TTC549 (cell line): ENCODE data around the gene PARD3.

Source experiments
- FAIRE-seq: peaks from 2 replicates; lab custom pipeline; 2012; peaks lifted over from hg19 to GRCh38; lab: Jason Lieb, UNC

The PARD3 gene

DNA sequence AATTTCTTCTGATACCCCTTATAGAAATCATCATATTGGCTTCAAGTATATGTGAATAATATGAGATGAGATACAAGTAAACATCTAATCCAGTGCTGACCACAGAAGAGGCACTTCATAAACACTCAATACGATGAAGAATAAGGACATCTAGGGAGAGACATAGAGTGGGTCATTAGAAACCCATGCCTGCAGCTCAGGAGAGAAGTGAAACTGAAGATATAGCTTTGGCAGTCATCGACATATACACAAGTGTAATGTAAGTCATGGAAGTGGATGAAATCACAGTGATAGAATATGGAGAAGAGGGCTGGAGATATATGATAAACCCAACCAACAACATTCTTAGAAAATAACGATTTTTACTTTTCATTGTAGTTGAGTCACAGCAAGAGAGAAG, 665.0 kb downstream of the PARD3 start:
- FAIRE-seq = no peak

DNA sequence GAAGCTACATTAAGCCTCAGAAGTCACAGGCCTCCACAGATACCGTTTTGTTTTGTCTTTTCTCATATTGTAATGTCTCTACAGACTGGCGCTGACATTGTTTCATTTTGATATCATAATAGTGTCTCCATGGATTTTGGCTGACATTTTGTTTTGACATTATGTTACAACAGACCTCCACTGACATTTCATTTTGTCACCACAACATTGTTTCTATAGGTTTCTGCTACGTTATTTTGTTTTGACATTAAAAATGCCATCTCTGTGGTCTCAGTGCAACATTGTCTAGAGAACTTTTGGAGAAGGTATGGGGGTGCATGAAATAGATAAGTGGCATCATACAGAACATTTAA, 666.8 kb downstream of the PARD3 start:
- no peak for FAIRE-seq

GRCh38 chr10:34147641-34148304, 667.3 kb downstream of the PARD3 start:
- FAIRE-seq = no peak

GRCh38 chr10:34145715-34146114, 669.4 kb downstream of the PARD3 start:
- FAIRE-seq = no peak

DNA sequence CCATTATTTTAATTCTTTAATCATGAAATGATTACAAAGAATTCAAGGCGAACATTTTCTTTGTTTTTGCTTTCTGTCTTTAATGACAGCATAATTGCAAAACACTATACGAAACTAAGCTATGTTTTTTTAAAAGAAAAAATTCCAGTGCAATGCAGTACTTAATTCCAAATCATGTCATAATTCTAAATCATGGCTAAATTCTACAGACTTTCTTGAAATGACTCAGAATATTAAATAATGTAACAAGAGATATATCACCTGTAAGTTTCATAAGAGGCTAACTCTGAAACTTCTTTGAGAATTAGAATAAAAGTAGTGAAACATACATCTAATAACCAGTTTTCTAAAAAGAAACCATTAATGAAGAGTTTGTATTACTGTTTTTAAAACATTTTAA, 671.6 kb downstream of the PARD3 start:
- no peak for FAIRE-seq

DNA sequence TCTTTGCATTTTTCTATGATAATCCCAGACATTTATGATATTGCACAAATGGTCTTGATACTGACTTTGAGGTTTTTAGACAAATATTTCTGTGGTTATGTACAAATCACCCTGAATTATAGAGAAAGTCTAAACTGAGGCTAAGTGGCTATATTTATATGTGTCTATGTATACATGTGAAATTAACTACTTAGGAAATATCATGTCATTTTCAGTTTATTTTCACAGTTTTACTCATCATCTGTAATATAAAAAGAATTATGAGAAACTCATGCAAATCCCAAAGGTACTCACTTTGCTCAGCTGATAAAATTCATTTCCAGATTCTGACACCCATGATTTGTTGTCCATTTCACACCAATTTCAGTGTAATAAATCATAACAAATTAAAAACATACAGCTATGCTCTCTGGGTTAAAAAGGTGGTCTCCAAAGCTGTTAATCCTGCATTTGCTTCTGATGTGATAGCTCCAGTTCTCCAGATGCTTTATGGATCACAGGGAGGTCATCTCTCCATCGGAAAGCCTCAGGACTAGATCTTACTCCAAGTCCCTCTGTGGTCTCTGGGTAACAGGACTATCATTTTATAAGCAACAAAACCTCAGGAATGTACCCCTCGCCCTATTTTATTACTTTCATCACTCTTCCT, 673.9 kb downstream of the PARD3 start:
- no peak for FAIRE-seq

- no peak for FAIRE-seq
Measured at GRCh38 chr10:34139559-34139958, 675.5 kb downstream of the PARD3 start.

DNA sequence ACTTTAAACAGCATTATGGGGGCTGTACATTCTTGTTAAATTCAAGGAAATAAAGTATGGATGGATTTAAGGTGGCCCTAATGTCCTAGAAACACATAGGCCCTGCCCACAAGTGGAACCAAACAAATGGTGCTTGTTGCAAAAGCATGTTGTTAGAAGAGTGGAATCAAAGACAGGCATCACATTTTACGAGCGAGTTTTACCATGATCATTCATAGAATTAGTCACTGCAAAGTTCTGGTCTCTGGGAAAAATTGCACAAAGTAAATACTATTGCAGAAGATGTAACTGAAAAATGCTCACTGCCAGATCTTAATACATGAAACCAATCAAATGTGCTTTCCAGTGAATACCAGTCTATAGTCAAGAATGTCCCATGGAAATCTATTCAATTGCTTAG, 677.1 kb downstream of the PARD3 start:
- FAIRE-seq = no peak

DNA sequence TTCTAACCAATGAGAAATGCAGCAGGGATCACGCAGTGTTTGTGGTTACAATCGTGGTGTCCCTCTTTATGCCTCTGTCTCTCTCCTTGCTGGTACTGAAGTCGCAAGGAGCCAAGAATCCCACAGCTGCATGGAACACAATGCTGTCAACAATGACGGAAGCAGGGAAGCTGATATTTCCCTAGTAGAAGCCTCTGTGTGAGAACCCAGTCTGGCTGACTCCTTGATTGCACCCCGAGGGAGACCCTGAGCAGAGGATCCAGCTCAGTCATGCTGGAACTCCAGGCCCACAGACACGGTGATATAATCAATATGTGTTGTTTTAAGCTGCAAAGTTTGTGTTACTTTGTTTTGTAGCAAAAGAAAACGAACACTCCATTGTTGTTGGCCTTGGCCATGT, 677.9 kb downstream of the PARD3 start:
- no peak for FAIRE-seq

GRCh38 chr10:34135515-34135914, 679.6 kb downstream of the PARD3 start:
- FAIRE-seq = no peak

DNA sequence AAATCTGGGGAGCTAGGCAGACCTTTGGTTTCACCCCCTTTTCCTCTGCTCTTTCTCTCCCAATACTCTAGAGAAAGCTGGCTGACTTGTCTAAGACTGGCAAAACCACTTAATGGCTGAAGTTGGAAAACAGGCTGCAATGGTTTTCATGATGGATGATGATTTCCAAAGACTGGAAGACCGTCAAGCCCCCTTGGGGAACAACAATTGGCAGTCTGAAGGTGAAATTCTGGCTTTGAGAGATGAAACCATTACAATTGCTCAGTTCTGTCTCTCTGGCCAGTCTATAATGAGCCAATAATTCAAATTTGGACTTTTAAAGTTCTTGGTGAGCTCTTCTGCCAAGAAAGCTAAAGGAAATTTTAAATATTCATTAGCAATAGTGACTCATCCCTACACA, 680.5 kb downstream of the PARD3 start:
- no peak for FAIRE-seq

- FAIRE-seq = no peak
Measured at GRCh38 chr10:34133406-34133805, 681.7 kb downstream of the PARD3 start.

DNA sequence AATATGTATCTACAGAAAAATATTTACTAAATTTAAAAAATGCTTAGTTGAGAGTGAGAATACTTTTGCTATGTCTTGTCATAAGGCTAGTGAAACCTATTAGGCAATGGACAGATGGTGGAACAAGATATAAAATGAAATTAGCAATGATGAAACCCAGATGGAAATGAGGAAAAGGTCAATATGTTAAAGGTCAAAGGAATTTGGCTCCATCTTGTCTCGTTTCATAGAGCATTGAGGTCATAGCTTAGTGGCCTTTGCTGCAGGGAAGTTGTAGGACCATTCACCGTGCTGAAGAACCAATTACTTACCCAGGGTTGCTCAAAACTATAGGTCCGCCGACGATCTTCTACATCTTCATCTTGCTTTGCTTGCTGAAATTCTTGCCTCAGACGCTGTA, 683.9 kb downstream of the PARD3 start:
- no peak for FAIRE-seq

- FAIRE-seq = no peak
Measured at GRCh38 chr10:34127676-34128075, 687.4 kb downstream of the PARD3 start.

GRCh38 chr10:34126371-34127151, 688.5 kb downstream of the PARD3 start:
- FAIRE-seq = no peak

DNA sequence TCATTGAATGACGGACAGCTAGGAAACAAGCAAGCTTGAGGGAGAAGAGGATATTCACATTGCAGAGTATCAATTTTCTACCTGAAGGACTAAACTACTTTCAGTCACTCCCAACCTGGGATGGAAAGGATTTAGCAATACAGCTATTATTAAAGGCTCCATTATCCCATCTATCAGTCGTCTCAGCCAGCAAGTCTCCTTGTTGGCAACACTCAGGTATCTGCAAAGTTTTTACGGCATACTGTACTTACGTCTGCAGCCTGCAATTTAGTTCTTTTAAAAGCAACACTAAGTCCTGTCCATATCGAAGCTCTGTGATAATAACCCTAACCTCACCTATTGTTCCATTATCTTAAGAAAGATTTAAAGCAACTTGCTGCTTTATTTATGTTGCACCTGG, 689.4 kb downstream of the PARD3 start:
- no peak for FAIRE-seq

GRCh38 chr10:34124522-34125035, 690.5 kb downstream of the PARD3 start:
- FAIRE-seq = no peak

DNA sequence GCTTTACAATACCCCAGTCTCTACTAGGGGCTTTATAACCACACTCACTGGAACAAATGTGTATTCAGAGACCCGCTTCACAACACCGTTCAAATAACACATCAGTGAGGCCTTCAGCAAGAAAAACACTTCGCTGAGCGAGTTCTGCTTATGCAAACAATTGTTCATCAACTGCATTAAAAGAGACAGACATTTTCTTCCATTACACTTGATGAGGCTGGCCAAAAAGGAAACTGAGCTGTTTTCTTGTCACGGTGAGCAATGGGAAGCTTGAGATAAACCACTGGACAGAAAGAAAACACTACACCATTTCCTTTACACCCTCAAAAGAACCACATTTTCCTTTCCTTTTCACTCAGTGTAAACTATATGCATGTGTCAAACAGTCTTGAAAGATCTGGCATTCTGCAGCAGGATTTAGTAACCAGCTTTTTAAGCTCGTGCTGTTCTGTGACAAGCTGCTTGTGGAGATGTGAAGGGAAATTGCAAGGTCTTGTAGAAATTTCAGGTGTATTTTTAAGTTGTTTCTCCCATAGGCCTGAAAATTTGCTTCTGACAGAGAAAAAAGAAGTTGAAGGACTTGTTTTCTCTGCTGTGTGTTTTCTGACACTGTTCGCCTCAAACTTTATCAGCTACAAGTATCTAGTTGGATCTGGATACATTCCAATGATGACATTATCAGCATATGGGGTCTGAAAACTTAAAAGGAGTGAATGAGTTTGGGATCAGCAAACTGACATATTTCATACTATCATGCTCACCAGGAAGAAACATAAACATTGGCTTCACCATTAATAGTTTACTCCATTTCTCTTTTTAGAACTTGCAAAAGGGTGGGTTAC, 693.1 kb downstream of the PARD3 start:
- FAIRE-seq = no peak

DNA sequence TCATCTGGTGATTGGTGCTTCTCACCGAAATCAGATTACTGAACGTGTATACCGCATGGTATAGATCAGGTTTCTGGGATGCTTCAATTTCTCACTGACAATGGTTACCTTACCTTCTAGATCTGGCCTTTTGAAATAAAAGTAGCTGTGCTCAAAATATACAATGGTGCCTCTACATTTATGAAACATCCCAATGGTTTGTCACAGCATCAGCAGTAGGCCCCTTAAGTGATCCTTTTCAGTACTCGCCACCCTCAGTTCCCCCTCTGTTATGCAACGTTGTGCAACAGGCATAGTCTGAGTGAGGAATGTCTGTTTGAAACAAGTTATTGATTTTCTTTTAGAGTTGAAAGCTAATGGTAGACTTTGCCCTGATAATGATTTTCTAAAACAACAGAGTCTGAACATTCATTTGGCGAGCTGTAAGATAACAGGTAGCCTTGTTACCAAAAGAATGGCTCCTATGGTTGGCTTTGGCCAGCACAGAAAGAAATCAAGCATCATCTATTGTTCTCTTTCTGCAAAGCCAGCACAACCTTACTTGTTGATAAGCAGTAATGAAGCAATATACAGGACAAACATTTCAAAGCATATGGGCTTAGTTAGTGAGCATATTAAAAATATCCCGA, 693.9 kb downstream of the PARD3 start:
- no peak for FAIRE-seq

GRCh38 chr10:34119456-34119855, 695.6 kb downstream of the PARD3 start:
- no peak for FAIRE-seq

DNA sequence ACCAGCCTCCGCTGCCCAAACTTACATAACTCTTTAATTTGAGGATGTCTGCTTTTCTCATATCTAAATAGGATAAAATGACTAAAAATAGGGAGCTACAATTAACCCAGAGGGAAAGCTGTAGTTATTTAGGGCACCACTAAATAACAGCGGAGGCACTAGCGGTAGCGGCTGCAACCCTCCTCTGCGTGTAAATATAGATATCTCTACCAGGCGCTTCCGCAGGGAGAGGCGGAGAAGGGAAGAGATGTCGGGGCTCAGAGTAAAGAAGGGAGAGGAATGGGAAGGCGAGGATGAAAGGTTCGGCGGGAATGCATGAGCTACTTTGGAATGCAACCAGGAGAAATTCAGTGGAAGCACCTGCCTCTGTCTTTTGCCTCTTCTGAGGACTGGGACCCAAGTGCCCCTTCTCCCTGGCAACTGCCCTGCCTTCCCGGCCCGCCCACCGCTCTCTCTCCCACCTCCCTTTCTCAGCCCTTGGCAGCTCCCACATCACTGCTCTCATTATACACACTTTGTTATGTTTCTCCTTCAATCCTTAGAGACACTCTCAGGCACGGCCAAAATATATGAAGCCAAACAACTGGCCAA, 698.3 kb downstream of the PARD3 start:
- FAIRE-seq = no peak

DNA sequence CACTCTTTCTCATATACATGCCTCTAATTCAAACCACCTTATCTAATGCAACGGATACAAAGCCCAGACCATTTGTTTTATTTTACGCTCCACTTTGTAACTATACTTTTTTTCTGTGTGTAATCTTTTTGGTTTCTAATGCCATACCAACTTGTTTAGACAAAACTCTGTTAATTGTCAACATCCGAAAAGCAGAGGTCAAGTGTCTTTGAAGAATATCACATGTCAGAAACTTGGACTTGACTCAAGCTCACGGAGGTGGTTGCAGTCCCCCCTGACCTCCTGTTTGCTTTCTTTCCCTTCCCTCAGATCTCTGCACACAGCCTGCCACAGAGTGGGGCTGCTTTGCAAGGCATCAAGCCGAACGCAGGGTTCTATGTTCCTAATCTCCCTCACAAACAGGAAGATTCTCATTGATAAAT, 698.9 kb downstream of the PARD3 start:
- FAIRE-seq = no peak
